ENCODE measurements around the gene ERLIN1.
A peak's percentile ranks its signal among the peaks of the same experiment; 100 is the strongest.

ERLIN1 gene

DNA sequence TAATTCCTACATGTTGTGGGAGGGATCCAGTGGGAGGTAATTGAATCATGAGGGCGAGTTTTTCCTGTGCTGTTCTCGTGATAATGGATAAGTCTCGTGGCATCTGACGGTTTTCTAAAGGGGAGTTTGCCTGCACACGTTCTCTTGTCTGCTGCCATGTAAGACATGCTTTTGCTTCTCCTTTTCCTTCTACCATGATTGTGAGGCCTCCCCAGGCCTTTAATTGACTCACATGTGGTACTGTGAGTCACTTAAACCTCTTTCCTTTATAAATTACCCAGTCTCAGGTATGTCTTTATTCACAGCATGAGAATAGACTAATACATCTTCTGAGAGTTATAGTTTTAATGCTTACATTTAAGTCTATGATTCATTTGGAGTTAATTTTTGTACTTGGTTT is 81.5 kb downstream of the ERLIN1 start:
- H3K4me3 ChIP-seq (ENCODE audit: control insufficient read depth, low read depth, low read length) = no peak overlapping the region
- TF ChIP-seq CTCF (conservative IDR thresholded peaks at IDR 0.05; ENCODE audit: control insufficient read depth, insufficient read depth, low read depth, low read length) = no peak
- DNase-seq (ENCODE audit: low read depth) = no peak

DNA sequence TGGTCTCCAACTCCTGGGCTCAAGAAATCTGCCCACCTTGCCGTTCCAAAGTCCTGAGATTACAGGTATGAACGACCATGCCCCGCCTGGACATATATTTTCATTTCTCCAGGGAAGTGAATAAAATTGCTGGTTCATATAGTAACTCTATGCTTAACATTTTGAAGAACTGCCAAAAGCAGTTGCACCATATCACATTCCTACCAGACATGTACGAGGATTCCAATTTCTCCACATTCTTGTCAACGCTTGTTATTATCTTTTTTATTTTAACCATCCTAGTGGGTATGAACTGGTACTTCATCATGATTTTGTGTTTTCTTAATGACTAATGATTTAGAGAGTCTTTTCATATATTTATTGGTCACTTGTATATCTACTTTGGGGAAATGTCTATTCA is 82.2 kb downstream of the ERLIN1 start:
- peak; percentile 45 for DNase-seq (ENCODE audit: low read depth)
- no peak overlapping the region for H3K4me3 ChIP-seq (ENCODE audit: control insufficient read depth, low read depth, low read length)
- no peak for TF ChIP-seq CTCF (conservative IDR thresholded peaks at IDR 0.05; ENCODE audit: control insufficient read depth, insufficient read depth, low read depth, low read length)

GRCh38 chr10:100101192-100102076 is 84.4 kb downstream of the ERLIN1 start:
- DNase-seq (ENCODE audit: low read depth) = peak; percentile 30
- no peak for TF ChIP-seq CTCF (conservative IDR thresholded peaks at IDR 0.05; ENCODE audit: control insufficient read depth, insufficient read depth, low read depth, low read length)
- no peak overlapping the region for H3K4me3 ChIP-seq (ENCODE audit: control insufficient read depth, low read depth, low read length)

DNA sequence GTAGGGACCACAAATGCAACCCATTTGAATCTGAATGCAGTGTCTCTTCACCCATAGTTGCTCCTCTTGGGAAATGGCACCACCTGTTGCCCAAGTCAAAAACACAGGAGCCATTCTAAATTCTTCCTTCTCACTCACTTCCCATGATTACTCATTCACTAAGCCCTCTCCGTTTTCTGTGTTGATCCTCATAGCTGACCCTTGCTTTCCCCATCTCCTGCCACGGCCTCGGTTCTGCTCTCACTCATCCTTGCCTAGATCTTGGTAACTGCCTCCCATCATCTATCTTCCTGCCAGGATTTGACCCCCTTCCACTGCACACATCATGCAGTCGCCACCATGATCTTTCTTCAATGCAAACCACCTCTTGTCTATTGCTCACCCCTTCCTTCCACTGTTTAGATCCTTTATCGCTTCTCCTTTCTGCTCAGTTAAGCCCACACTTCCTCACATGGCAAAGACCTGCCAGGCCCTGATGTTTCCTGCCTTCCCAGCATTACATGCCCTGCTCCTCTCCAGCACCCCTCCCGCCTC is 85.1 kb downstream of the ERLIN1 start:
- peak; percentile 27 for TF ChIP-seq CTCF (conservative IDR thresholded peaks at IDR 0.05; ENCODE audit: control insufficient read depth, insufficient read depth, low read depth, low read length)
- peak; percentile 41 for DNase-seq (ENCODE audit: low read depth)
- H3K4me3 ChIP-seq (ENCODE audit: control insufficient read depth, low read depth, low read length) = no peak overlapping the region
